Measurements from ENCODE around the gene PHF13.

- no peak for TF ChIP-seq KDM1A (IDR thresholded peaks at IDR 0.05; ENCODE audit: low read depth)
- no peak for TF ChIP-seq MAFK (IDR thresholded peaks at IDR 0.05; ENCODE audit: partially characterized antibody)
- no peak for TF ChIP-seq CTCF (IDR thresholded peaks at IDR 0.05)
- TF ChIP-seq EHF (CRISPR knock-in tag; IDR thresholded peaks at IDR 0.05), result no peak
- no peak for TF ChIP-seq CHD2 (IDR thresholded peaks at IDR 0.05; ENCODE audit: low read length, partially characterized antibody)
- TF ChIP-seq POLR2A (IDR thresholded peaks at IDR 0.05; ENCODE audit: low read length), result no peak
- no peak for TF ChIP-seq FOSB (CRISPR knock-in tag; IDR thresholded peaks at IDR 0.05)
- TF ChIP-seq EP300 (IDR thresholded peaks at IDR 0.05), result no peak
- no peak for TF ChIP-seq REST (IDR thresholded peaks at IDR 0.05)
Observed at GRCh38 chr1:6603915-6604558, 9.5 kb upstream of the PHF13 start.

Data from A549 (cell line).